ENCODE measurements around the gene LRRC47.

Gene LRRC47

DNA sequence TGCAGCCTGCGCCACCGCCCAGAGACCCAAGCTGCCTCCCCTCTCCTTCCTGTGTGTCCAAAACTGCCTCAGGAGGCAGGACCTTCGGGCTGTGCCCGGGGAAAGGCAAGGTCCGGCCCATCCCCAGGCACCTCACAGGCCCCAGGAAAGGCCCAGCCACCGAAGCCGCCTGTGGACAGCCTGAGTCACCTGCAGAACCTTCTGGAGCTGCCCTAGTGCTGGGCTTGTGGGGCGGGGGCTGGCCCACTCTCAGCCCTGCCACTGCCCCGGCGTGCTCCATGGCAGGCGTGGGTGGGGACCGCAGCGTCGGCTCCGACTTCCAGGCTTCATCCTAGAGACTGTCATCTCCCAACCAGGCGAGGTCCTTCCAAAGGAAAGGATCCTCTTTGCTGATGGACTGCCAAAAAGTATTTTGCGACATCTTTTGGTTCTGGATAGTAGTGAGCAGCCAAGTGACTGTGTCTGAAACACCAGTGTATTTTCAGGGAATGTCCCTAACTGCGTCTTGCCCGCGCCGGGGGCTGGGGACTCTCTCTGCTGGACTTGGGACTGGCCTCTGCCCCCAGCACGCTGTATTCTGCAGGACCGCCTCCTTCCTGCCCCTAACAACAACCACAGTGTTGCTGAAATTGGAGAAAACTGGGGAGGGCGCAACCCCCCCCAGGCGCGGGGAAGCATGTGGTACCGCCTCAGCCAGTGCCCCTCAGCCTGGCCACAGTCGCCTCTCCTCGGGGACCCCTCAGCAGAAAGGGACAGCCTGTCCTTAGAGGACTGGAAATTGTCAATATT lies 63.0 kb downstream of the LRRC47 start:
- ChIA-PET CTCF (no interaction called here), POLR2A (no interaction called here)
- TF ChIP-seq BHLHE40 (IDR thresholded peaks at IDR 0.05; ENCODE audit: borderline replicate concordance) (no peak), ELF4 (IDR thresholded peaks at IDR 0.05) (no peak), L3MBTL2 (conservative IDR thresholded peaks at IDR 0.05) (no peak), HDGF (IDR thresholded peaks at IDR 0.05; ENCODE audit: borderline replicate concordance) (no peak), FOXA1 (IDR thresholded peaks at IDR 0.05) (no peak), FOXM1 (IDR thresholded peaks at IDR 0.05; ENCODE audit: borderline replicate concordance) (no peak), FOXK2 (IDR thresholded peaks at IDR 0.05) (no peak), LEF1 (IDR thresholded peaks at IDR 0.05; ENCODE audit: borderline replicate concordance) (no peak), SUZ12 (IDR thresholded peaks at IDR 0.05) (no peak), SP1 (IDR thresholded peaks at IDR 0.05) (no peak), ARNT (IDR thresholded peaks at IDR 0.05) (no peak), TARDBP (IDR thresholded peaks at IDR 0.05) (no peak)
- no peak for DNase-seq (ENCODE audit: extremely low spot score)

DNA sequence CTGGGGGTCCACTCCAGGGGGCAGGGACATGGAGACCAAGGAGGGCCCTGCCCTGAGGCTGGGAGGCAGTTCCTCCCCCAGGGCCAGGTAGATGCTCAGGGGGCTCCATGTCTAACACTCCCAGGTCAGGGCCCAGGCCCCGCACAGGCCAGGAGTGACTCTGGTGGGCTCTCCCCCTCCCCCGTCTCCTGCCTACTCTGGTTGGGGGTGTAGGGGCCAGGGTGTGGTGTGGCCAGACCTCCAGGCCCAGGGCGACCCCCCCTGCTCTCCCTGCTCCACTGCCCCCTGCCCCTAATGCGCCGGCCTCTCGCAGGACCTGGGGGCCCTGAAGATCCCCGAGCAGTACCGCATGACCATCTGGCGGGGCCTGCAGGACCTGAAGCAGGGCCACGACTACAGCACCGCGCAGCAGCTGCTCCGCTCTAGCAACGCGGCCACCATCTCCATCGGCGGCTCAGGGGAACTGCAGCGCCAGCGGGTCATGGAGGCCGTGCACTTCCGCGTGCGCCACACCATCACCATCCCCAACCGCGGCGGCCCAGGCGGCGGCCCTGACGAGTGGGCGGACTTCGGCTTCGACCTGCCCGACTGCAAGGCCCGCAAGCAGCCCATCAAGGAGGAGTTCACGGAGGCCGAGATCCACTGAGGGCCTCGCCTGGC lies 63.7 kb downstream of the LRRC47 start:
- CTCF ChIA-PET, result no interaction called here
- POLR2A ChIA-PET, result no interaction called here
- DNase-seq (ENCODE audit: extremely low spot score), result no peak
- TF ChIP-seq SUZ12 (IDR thresholded peaks at IDR 0.05), result no peak
- TF ChIP-seq HDGF (IDR thresholded peaks at IDR 0.05; ENCODE audit: borderline replicate concordance), result no peak
- TF ChIP-seq LEF1 (IDR thresholded peaks at IDR 0.05; ENCODE audit: borderline replicate concordance), result no peak
- no peak for TF ChIP-seq BHLHE40 (IDR thresholded peaks at IDR 0.05; ENCODE audit: borderline replicate concordance)
- no peak for TF ChIP-seq L3MBTL2 (conservative IDR thresholded peaks at IDR 0.05)
- TF ChIP-seq, protein P1, sequence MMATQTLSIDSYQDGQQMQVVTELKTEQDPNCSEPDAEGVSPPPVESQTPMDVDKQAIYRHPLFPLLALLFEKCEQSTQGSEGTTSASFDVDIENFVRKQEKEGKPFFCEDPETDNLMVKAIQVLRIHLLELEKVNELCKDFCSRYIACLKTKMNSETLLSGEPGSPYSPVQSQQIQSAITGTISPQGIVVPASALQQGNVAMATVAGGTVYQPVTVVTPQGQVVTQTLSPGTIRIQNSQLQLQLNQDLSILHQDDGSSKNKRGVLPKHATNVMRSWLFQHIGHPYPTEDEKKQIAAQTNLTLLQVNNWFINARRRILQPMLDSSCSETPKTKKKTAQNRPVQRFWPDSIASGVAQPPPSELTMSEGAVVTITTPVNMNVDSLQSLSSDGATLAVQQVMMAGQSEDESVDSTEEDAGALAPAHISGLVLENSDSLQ (IDR thresholded peaks at IDR 0.05), result no peak
- TF ChIP-seq FOXK2 (IDR thresholded peaks at IDR 0.05), result no peak
- TF ChIP-seq ZNF384 (IDR thresholded peaks at IDR 0.05), result no peak
- no peak for TF ChIP-seq CTBP1 (IDR thresholded peaks at IDR 0.05; ENCODE audit: borderline replicate concordance)
- TF ChIP-seq SP1 (IDR thresholded peaks at IDR 0.05), result no peak
- no peak for TF ChIP-seq NFRKB (IDR thresholded peaks at IDR 0.05)
- TF ChIP-seq FOXM1 (IDR thresholded peaks at IDR 0.05; ENCODE audit: borderline replicate concordance), result no peak
- TF ChIP-seq FOXA1 (IDR thresholded peaks at IDR 0.05), result no peak
- TF ChIP-seq ELF4 (IDR thresholded peaks at IDR 0.05), result no peak
- no peak for TF ChIP-seq TARDBP (IDR thresholded peaks at IDR 0.05)
- TF ChIP-seq ARNT (IDR thresholded peaks at IDR 0.05), result no peak

DNA sequence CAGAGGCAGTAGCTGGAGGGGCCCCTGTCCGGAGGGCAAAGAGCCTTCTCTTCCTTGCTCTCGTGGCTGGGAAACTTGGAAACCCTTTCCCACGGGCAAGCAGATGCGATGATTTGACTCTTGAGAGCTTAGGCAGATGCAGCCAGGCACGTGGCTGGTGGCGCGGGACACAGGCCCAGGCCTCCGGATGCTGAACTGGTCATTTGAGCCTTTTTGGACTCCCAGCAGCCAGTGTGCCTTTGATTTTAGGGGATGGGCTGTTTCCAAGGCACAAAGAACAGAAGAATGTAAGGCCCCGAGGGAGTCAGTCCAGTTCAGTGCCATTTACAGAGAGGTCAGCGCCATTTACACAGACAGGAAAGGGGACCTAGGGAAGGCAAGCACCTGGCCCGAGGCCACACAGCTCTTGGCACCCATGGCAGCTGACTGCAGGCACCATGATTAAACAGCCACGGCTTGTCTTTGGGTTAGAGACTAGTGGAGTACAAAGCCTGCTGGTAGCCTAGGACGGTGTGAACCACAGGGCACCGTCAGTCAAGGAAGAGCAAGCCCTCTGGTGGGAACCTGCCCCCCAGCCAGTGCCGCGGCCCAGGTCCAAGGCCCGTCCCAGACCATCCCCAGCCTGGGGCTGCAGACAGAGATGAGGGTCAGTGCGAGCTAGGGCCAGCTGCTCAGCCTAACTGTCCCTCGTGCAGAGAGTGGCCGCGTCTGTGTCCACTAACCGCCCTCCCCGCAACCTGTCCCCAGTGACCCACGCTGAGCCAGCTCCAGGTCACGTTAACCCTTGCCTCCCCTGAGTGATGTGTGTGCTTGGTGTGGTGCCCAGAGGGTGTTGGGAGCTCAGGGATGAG lies 64.5 kb downstream of the LRRC47 start:
- ChIA-PET CTCF (interaction anchor here (0.7 kb wide), 1 partner anchor 171 kb away, joined by 3 read pairs; no protein-coding TSS in a partner anchor), POLR2A (no interaction called here)
- DNase-seq (ENCODE audit: extremely low spot score), result no peak
- no peak for TF ChIP-seq L3MBTL2 (conservative IDR thresholded peaks at IDR 0.05)
- TF ChIP-seq LEF1 (IDR thresholded peaks at IDR 0.05; ENCODE audit: borderline replicate concordance), result no peak

DNA sequence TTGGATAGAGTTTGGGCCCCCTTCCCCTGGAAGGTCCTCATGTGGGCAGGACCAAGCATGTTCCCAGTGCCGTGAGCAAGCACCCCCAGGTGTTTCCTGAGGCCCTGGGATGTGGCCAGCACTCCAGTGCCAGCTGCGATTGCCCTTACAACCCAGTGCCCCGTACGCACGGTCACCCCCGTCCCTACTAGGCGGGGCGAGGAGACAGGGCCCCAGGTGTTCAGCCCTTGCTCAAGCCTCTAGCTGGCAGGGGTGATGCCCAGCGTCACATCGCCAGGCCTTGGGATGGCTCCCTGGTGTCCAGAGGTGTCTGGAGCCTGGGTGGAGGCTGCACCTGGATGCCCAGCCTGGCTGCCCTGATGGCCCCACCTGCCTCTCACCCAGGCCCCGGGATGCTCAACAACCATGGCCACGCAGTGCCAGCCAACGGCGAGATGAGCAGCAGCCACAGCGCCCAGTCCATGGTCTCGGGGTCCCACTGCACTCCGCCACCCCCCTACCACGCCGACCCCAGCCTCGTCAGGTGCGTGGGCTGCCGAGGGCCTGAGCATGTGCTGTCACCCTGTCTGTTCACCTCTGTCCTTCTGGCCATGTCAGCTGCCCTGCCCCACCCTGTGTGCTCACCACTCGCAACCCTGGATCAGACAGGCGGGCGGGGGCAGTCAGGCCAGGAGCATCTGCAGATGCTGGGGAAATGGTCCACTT lies 65.6 kb downstream of the LRRC47 start:
- no peak for TF ChIP-seq FOXA1 (IDR thresholded peaks at IDR 0.05)
- TF ChIP-seq SP1 (IDR thresholded peaks at IDR 0.05), result no peak
- TF ChIP-seq ARNT (IDR thresholded peaks at IDR 0.05), result no peak
- TF ChIP-seq L3MBTL2 (conservative IDR thresholded peaks at IDR 0.05), result no peak
- TF ChIP-seq BHLHE40 (IDR thresholded peaks at IDR 0.05; ENCODE audit: borderline replicate concordance), result no peak
- no peak for DNase-seq (ENCODE audit: extremely low spot score)
- POLR2A ChIA-PET, result no interaction called here
- CTCF ChIA-PET, result no interaction called here

DNA sequence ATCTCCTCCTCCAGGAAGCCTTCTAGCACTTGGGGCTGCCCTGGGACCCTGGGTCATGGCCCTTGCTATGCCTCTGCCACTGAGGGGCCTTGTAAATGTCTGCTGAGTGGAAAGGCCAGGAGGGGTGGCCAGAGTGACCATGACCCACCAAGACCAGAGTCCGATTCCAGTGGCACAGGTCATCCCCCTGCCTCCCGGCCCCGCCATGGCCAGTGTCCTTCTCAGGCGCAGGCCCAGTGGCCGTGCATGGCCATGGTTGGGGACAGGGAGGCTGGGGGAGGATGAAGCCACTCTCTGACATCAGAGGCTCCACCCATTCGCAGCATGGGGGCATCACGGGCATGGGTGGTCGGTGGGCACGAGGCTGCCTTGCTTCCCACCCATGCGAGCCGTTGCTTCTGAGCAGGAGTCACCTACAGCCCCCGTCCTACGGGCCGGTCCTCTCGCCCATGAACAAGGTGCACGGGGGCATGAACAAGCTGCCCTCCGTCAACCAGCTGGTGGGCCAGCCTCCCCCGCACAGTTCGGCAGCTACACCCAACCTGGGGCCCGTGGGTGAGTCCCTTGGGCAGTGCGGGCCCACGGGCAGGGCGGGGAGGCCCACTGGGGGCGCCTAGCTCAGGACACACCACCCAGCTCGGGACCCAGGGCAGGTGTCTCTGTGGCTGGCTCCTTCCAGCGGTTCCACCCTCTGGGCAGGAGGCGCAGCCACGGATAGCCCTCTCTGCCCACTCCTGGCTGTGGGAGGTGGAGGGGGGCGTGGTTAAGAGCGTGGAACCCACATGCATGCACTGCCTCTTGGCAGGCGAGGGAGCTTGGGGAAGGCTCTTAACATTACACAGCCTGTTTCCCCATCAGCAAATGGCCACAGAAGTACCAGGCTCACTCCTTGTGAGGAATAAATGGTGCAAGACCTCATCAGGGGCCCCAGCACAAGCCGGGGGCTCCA lies 66.4 kb downstream of the LRRC47 start:
- TF ChIP-seq BHLHE40 (IDR thresholded peaks at IDR 0.05; ENCODE audit: borderline replicate concordance) (no peak), FOXA1 (IDR thresholded peaks at IDR 0.05) (no peak), CTBP1 (IDR thresholded peaks at IDR 0.05; ENCODE audit: borderline replicate concordance) (no peak), ARNT (IDR thresholded peaks at IDR 0.05) (no peak), SP1 (IDR thresholded peaks at IDR 0.05) (no peak), FOXM1 (IDR thresholded peaks at IDR 0.05; ENCODE audit: borderline replicate concordance) (no peak), FOXK2 (IDR thresholded peaks at IDR 0.05) (no peak)
- no peak for DNase-seq (ENCODE audit: extremely low spot score)
- POLR2A ChIA-PET, result no interaction called here
- CTCF ChIA-PET, result no interaction called here

Data from HEK293T (cell line).